ENCODE measurements around the gene NLGN4X. TPM values are rescaled to one million over a fixed set of nuclear protein-coding genes. Genes with fewer than 3 reads are reported as not detected.

Gene NLGN4X
- total RNA-seq, 1 experiment from 2014 or later: not detected

DNA sequence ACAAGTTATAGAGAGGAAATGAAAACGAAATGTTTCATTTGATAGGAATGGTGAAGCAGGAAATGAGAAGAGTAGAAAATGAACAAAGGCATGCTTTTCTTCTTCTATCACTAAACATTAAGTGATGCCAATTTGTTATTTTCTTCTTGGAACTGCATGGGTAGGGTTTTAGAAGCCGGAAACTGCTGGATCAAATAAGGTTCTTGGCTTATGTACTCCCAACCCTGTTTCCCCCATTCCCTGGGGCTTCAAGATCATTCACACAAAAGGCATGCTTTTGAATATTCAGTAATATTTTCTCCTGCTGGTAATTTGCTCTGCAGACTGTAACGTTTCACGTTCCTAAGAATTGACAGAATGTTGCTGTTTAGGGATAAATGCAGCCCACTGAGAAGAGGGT is 224.1 kb downstream of the NLGN4X start:
- Histone ChIP-seq H3K4me1 (ENCODE audit: control insufficient read depth, insufficient read depth, low read length) (no peaks in the 10 kb centered on the region), H3K9me3 (ENCODE audit: control insufficient read depth, insufficient read depth, low read depth, low read length) (no peaks in the 10 kb centered on the region), H3K4me3 (ENCODE audit: low read depth in 2 of 2, low read length in 2 of 2) (no peak overlapping the region), H3K36me3 (ENCODE audit: control insufficient read depth, insufficient read depth, low read length) (no peaks in the 10 kb centered on the region), H3K27ac (ENCODE audit: low read length) (no peak overlapping the region), H3K27me3 (ENCODE audit: control insufficient read depth, insufficient read depth, low read length) (no peaks in the 10 kb centered on the region)
- in situ Hi-C loops (cut with HindIII; ENCODE audit: low pct_unique_long_range_greater_than_20kb, low sequenced_read_pairs) (no loop called here), intact Hi-C loops (cut with micrococcal nuclease; ENCODE audit: unreplicated experiment) (no loop called here)
- ATAC-seq (no peak), DNase-seq (ENCODE audit: low read depth, low spot score) (no peak)
- no peak for TF ChIP-seq TCF7L2 (IDR thresholded peaks at IDR 0.05; ENCODE audit: low read depth, low read length)
- TF ChIP-seq SIN3A (IDR thresholded peaks at IDR 0.05; ENCODE audit: borderline replicate concordance, insufficient read depth, low read depth, low read length): no peak
- no peak for TF ChIP-seq POLR2AphosphoS5 (IDR thresholded peaks at IDR 0.05; ENCODE audit: low read depth, low read length)
- TF ChIP-seq CTCF (IDR thresholded peaks at IDR 0.05): no peak
- TF ChIP-seq REST (IDR thresholded peaks at IDR 0.05; ENCODE audit: insufficient read depth in 1 of 2, low read depth in 2 of 2, low read length in 1 of 2): no peak
- BruUV-seq (replicated peaks): no TSS peak
- ChIA-PET CTCF (no interaction called here), POLR2A (no interaction called here)

GRCh38 chrX:6002056-6002455 is 226.6 kb downstream of the NLGN4X start:
- Histone ChIP-seq H3K27ac (ENCODE audit: low read length) (no peak overlapping the region), H3K9me3 (ENCODE audit: control insufficient read depth, insufficient read depth, low read depth, low read length) (no peaks in the 10 kb centered on the region), H3K4me3 (ENCODE audit: low read depth in 2 of 2, low read length in 2 of 2) (no peak overlapping the region), H3K27me3 (ENCODE audit: control insufficient read depth, insufficient read depth, low read length) (no peaks in the 10 kb centered on the region), H3K4me1 (ENCODE audit: control insufficient read depth, insufficient read depth, low read length) (no peaks in the 10 kb centered on the region), H3K36me3 (ENCODE audit: control insufficient read depth, insufficient read depth, low read length) (no peaks in the 10 kb centered on the region)
- CTCF ChIA-PET: no interaction called here
- POLR2A ChIA-PET: no interaction called here
- TF ChIP-seq SIN3A (IDR thresholded peaks at IDR 0.05; ENCODE audit: borderline replicate concordance, insufficient read depth, low read depth, low read length): no peak
- BruUV-seq (replicated peaks): no TSS peak
- ATAC-seq: no peak
- intact Hi-C loops (cut with micrococcal nuclease; ENCODE audit: unreplicated experiment): no loop called here
- DNase-seq (ENCODE audit: low read depth, low spot score): no peak
- in situ Hi-C loops (cut with HindIII; ENCODE audit: low pct_unique_long_range_greater_than_20kb, low sequenced_read_pairs): no loop called here

- CTCF ChIA-PET: no interaction called here
- no TSS peak for BruUV-seq (replicated peaks)
- intact Hi-C loops (cut with micrococcal nuclease; ENCODE audit: unreplicated experiment): no loop called here
Observed at GRCh38 chrX:5998901-5999300, 229.8 kb downstream of the NLGN4X start.

More at GRCh38 chrX:5998901-5999300, 229.8 kb downstream of the NLGN4X start:
- no peak for ATAC-seq
- in situ Hi-C loops (cut with HindIII; ENCODE audit: low pct_unique_long_range_greater_than_20kb, low sequenced_read_pairs): no loop called here
- Histone ChIP-seq H3K36me3 (ENCODE audit: control insufficient read depth, insufficient read depth, low read length) (no peaks in the 10 kb centered on the region), H3K4me1 (ENCODE audit: control insufficient read depth, insufficient read depth, low read length) (no peaks in the 10 kb centered on the region), H3K4me3 (ENCODE audit: low read depth in 2 of 2, low read length in 2 of 2) (no peak overlapping the region), H3K9me3 (ENCODE audit: control insufficient read depth, insufficient read depth, low read depth, low read length) (no peaks in the 10 kb centered on the region), H3K27ac (ENCODE audit: low read length) (no peak overlapping the region), H3K27me3 (ENCODE audit: control insufficient read depth, insufficient read depth, low read length) (no peaks in the 10 kb centered on the region)
- no peak for DNase-seq (ENCODE audit: low read depth, low spot score)
- TF ChIP-seq CTCF (IDR thresholded peaks at IDR 0.05): no peak
- no peak for TF ChIP-seq TCF7L2 (IDR thresholded peaks at IDR 0.05; ENCODE audit: low read depth, low read length)
- TF ChIP-seq SIN3A (IDR thresholded peaks at IDR 0.05; ENCODE audit: borderline replicate concordance, insufficient read depth, low read depth, low read length): no peak
- TF ChIP-seq REST (IDR thresholded peaks at IDR 0.05; ENCODE audit: insufficient read depth in 1 of 2, low read depth in 2 of 2, low read length in 1 of 2): no peak
- no peak for TF ChIP-seq POLR2AphosphoS5 (IDR thresholded peaks at IDR 0.05; ENCODE audit: low read depth, low read length)
- POLR2A ChIA-PET: no interaction called here
